ENCODE results near the gene CTLA4. TPM values are rescaled to one million over a fixed set of nuclear protein-coding genes. Genes with fewer than 3 reads are reported as not detected.

The CTLA4 gene
- total and polyA plus RNA-seq, 9 of the 15 experiments (the other 6 are each of a cell fraction or from before 2014, with no cell fraction given): 0.10 to 0.22 (median 0.11) TPM; not detected in 4

DNA sequence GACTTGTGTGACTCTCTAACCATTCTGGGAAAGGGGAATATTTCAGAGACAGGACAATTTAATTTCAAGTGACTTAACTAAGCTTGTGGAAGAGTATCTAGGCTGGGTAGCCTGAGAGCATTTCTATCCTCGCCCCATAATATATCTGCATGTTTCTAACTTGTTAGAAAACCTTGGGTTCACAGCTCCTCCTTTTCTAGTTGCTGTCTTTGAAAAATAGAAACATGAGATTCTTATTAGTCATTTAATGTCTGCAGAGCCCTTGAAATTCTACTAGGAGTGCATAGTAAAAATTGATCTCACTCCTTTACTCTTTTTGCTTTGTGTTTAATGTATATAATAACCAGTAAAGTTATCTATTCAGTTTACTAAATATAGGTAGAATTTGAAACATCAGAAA, 22.4 kb downstream of the CTLA4 start:
- in situ Hi-C loops (cut with MboI) (no loop called here), intact Hi-C loops (cut with micrococcal nuclease) (no loop called here)
- no peaks in the 10 kb centered on the region for H3K27me3 ChIP-seq (ENCODE audit: control insufficient read depth in 2 of 2, insufficient read depth in 2 of 2, low read length in 2 of 2)
- H2AFZ ChIP-seq (ENCODE audit: low read depth, low read length): no peak overlapping the region
- ChIA-PET CTCF (ENCODE audit: low intra/inter-chr PET ratio) (no interaction called here), POLR2A (no interaction called here)
- no peaks in the 10 kb centered on the region for H3K79me2 ChIP-seq (ENCODE audit: control insufficient read depth, insufficient read depth, low read length)
- no peaks in the 10 kb centered on the region for H3K4me1 ChIP-seq (replicated peaks in 1 of 2; ENCODE audit: control insufficient read depth in 2 of 2, insufficient read depth in 2 of 2, low read length in 2 of 2)
- WGBS (ENCODE audit: insufficient coverage, low coverage, missing lambda C conversion rate): 0% methylated on average over 1 of the region's 1 CpG
- no peaks in the 10 kb centered on the region for H4K20me1 ChIP-seq (replicated peaks; ENCODE audit: control insufficient read depth, insufficient read depth, low read length)
- no peak overlapping the region for H3K4me3 ChIP-seq
- H3K9me1 ChIP-seq (ENCODE audit: control insufficient read depth, insufficient read depth, low read length): no peaks in the 10 kb centered on the region
- ATAC-seq (no peak), FAIRE-seq (no peak), DNase-seq (ENCODE audit: extremely low read depth in 1 of 4, low spot score in 3 of 4) (no peak)
- H3K9me3 ChIP-seq (replicated peaks; ENCODE audit: control insufficient read depth, insufficient read depth, low read depth, low read length): no peaks in the 10 kb centered on the region
- no peak overlapping the region for H3K27ac ChIP-seq (ENCODE audit: extremely low read depth, low read depth, low read length)
- BruUV-seq (replicated peaks): no TSS peak
- TF ChIP-seq, protein P1, sequence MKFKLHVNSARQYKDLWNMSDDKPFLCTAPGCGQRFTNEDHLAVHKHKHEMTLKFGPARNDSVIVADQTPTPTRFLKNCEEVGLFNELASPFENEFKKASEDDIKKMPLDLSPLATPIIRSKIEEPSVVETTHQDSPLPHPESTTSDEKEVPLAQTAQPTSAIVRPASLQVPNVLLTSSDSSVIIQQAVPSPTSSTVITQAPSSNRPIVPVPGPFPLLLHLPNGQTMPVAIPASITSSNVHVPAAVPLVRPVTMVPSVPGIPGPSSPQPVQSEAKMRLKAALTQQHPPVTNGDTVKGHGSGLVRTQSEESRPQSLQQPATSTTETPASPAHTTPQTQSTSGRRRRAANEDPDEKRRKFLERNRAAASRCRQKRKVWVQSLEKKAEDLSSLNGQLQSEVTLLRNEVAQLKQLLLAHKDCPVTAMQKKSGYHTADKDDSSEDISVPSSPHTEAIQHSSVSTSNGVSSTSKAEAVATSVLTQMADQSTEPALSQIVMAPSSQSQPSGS (CRISPR knock-in tag; IDR thresholded peaks at IDR 0.05): no peak
- TF ChIP-seq PRMT5 (CRISPR knock-in tag; IDR thresholded peaks at IDR 0.05) (no peak), ZNF695 (CRISPR knock-in tag; IDR thresholded peaks at IDR 0.05) (no peak), ZNF184 (CRISPR knock-in tag; IDR thresholded peaks at IDR 0.05) (no peak), HDAC8 (tag; IDR thresholded peaks at IDR 0.05) (no peak), SIN3A (IDR thresholded peaks at IDR 0.05; ENCODE audit: borderline replicate concordance in 2 of 2, control insufficient read depth in 1 of 2, low read depth in 2 of 2, low read length in 2 of 2) (no peak), ZNF699 (CRISPR knock-in tag; IDR thresholded peaks at IDR 0.05; ENCODE audit: insufficient replicate concordance) (no peak), ZNF408 (CRISPR knock-in tag; IDR thresholded peaks at IDR 0.05; ENCODE audit: low read depth) (no peak), CC2D1A (IDR thresholded peaks at IDR 0.05) (no peak), ZNF707 (CRISPR knock-in tag; conservative IDR thresholded peaks at IDR 0.05) (no peak), ZNF41 (CRISPR knock-in tag; conservative IDR thresholded peaks at IDR 0.05) (no peak), SETDB1 (IDR thresholded peaks at IDR 0.05; ENCODE audit: low read length) (no peak), ZNF436 (CRISPR knock-in tag; IDR thresholded peaks at IDR 0.05) (no peak), CEBPB (tag; IDR thresholded peaks at IDR 0.05) (no peak)
- TF ChIP-seq, protein P2, sequence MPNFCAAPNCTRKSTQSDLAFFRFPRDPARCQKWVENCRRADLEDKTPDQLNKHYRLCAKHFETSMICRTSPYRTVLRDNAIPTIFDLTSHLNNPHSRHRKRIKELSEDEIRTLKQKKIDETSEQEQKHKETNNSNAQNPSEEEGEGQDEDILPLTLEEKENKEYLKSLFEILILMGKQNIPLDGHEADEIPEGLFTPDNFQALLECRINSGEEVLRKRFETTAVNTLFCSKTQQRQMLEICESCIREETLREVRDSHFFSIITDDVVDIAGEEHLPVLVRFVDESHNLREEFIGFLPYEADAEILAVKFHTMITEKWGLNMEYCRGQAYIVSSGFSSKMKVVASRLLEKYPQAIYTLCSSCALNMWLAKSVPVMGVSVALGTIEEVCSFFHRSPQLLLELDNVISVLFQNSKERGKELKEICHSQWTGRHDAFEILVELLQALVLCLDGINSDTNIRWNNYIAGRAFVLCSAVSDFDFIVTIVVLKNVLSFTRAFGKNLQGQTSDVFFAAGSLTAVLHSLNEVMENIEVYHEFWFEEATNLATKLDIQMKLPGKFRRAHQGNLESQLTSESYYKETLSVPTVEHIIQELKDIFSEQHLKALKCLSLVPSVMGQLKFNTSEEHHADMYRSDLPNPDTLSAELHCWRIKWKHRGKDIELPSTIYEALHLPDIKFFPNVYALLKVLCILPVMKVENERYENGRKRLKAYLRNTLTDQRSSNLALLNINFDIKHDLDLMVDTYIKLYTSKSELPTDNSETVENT (CRISPR knock-in tag; IDR thresholded peaks at IDR 0.05): no peak
- TF ChIP-seq, protein P3, sequence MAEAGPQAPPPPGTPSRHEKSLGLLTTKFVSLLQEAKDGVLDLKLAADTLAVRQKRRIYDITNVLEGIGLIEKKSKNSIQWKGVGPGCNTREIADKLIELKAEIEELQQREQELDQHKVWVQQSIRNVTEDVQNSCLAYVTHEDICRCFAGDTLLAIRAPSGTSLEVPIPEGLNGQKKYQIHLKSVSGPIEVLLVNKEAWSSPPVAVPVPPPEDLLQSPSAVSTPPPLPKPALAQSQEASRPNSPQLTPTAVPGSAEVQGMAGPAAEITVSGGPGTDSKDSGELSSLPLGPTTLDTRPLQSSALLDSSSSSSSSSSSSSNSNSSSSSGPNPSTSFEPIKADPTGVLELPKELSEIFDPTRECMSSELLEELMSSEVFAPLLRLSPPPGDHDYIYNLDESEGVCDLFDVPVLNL (CRISPR knock-in tag; IDR thresholded peaks at IDR 0.05; ENCODE audit: low read depth): no peak
- TF ChIP-seq, protein P4, sequence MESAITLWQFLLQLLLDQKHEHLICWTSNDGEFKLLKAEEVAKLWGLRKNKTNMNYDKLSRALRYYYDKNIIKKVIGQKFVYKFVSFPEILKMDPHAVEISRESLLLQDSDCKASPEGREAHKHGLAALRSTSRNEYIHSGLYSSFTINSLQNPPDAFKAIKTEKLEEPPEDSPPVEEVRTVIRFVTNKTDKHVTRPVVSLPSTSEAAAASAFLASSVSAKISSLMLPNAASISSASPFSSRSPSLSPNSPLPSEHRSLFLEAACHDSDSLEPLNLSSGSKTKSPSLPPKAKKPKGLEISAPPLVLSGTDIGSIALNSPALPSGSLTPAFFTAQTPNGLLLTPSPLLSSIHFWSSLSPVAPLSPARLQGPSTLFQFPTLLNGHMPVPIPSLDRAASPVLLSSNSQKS (CRISPR knock-in tag; IDR thresholded peaks at IDR 0.05): no peak
- no peak overlapping the region for H3K9ac ChIP-seq (ENCODE audit: insufficient read depth in 1 of 2, low read depth in 2 of 2, low read length in 2 of 2)
- H3K36me3 ChIP-seq (ENCODE audit: control insufficient read depth, insufficient read depth, low read length): no peaks in the 10 kb centered on the region
- H3K4me2 ChIP-seq (ENCODE audit: insufficient read depth, low read length): no peak overlapping the region
